ENCODE data around the gene PLP2.

PLP2 gene

GRCh38 chrX:49186125-49187027, 14.7 kb downstream of the PLP2 start, which contains the start of gene PRICKLE3:
Gene PRICKLE3 (minus strand): TSS chrX:49186373. CDS start chrX:49186297, 76 bp downstream.
- DNase-seq: peak in 12 of 14 donors; percentile 6 to 71 (median 23)

- DNase-seq: no peak
Observed at GRCh38 chrX:49187028-49187394, 15.3 kb downstream of the PLP2 start.

- DNase-seq: no peak
Observed at GRCh38 chrX:49187526-49187925, 15.8 kb downstream of the PLP2 start.

- no peak for DNase-seq
Observed at GRCh38 chrX:49188468-49189076, 16.9 kb downstream of the PLP2 start.

- DNase-seq: no peak
Observed at GRCh38 chrX:49189606-49190005, 17.9 kb downstream of the PLP2 start.

- DNase-seq: peak in 13 of 14 donors; percentile 33 to 98 (median 87)
Observed at GRCh38 chrX:49190821-49191573, 19.3 kb downstream of the PLP2 start.

GRCh38 chrX:49191574-49192011, 19.9 kb downstream of the PLP2 start:
- DNase-seq: no peak

GRCh38 chrX:49192722-49193328, 21.1 kb downstream of the PLP2 start:
- peak in 1 of 14 donors; percentile 20 for DNase-seq

GRCh38 chrX:49193542-49193964, 21.9 kb downstream of the PLP2 start:
- DNase-seq: no peak

GRCh38 chrX:49197543-49198087, 25.9 kb downstream of the PLP2 start:
- peak in 1 of 14 donors; percentile 19 for DNase-seq

- DNase-seq: peak in 1 of 14 donors; percentile 12
Observed at GRCh38 chrX:49198540-49199314, 27.0 kb downstream of the PLP2 start.

- DNase-seq: peak in 1 of 14 donors; percentile 22
Observed at GRCh38 chrX:49199315-49199595, 27.6 kb downstream of the PLP2 start.

- peak; percentile 14 to 88 (median 70) for DNase-seq
Observed at GRCh38 chrX:49199906-49200771, 28.4 kb downstream of the PLP2 start, which contains the start of gene SYP. Gene SYP (minus strand): TSS chrX:49200193. CDS start chrX:49200186, 7 bp downstream.

GRCh38 chrX:49202022-49202421, 30.3 kb downstream of the PLP2 start:
- no peak for DNase-seq

- DNase-seq: peak in 1 of 14 donors; percentile 55
Observed at GRCh38 chrX:49203536-49203935, 31.8 kb downstream of the PLP2 start.

- no peak for DNase-seq
Observed at GRCh38 chrX:49204017-49204416, 32.3 kb downstream of the PLP2 start.

GRCh38 chrX:49204709-49205108, 33.0 kb downstream of the PLP2 start:
- peak in 1 of 14 donors; percentile 64 for DNase-seq

GRCh38 chrX:49205443-49205842, 33.7 kb downstream of the PLP2 start:
- no peak for DNase-seq

- DNase-seq: no peak
Observed at GRCh38 chrX:49206543-49206942, 34.8 kb downstream of the PLP2 start.

GRCh38 chrX:49208399-49208798, 36.7 kb downstream of the PLP2 start:
- DNase-seq: no peak
